ENCODE data around the gene AP1G1.
"Not testable (repeated sequence)": the region's sequence is repeated elsewhere in the genome, so short reads cannot be mapped to it uniquely, and the experiment has no call there.

The AP1G1 gene

DNA sequence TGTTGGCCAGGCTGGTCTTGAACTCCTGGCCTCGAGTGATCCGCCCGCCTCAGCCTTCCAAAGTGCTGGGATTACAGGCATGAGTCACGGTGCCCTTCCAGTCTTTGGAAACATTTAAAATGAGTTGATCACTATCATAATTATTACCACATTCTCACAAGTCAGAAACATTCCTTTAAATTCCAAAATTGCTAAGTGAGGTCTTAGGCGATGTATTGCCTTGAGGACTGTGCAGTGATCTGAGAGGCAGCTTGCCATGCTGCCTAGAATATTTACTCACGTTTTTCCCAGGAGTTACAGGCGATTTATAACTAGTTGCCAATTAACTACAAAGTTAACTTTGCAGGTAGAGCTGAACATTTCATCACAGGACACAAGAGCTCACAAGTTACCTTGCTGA, 31.4 kb upstream of the AP1G1 start:
- Histone ChIP-seq H3K36me3 (ENCODE audit: control insufficient read depth in 4 of 4, insufficient read depth in 4 of 4, low read length in 3 of 4) (no peaks in the 10 kb centered on the region), H3K9me3 (ENCODE audit: control extremely low read depth in 1 of 5, control insufficient read depth in 4 of 5, insufficient read depth in 2 of 5, low read depth in 1 of 5, low read length in 4 of 5) (no peaks in the 10 kb centered on the region), H3K4me3 (ENCODE audit: control insufficient read depth in 1 of 7, extremely low read depth in 1 of 7, insufficient read depth in 4 of 7, low read depth in 2 of 7, low read length in 6 of 7) (no peak overlapping the region), H3K27ac (ENCODE audit: insufficient read depth in 1 of 2, low read depth in 1 of 2, low read length in 2 of 2, poor library complexity in 1 of 2, severe bottlenecking in 2 of 2) (no peak overlapping the region), H3K27me3 (replicated peaks in 2 of 5; ENCODE audit: control insufficient read depth in 4 of 5, insufficient read depth in 5 of 5, low read length in 4 of 5) (no peaks in the 10 kb centered on the region), H3K4me1 (ENCODE audit: control extremely low read depth in 1 of 4, control insufficient read depth in 4 of 4, insufficient read depth in 4 of 4, low read length in 3 of 4) (peaks cover 0 to 5% (median 2%) of the 10 kb centered on the region in 4 experiments)
- WGBS (ENCODE audit: insufficient coverage), result 92% methylated on average over 6 of the region's 7 CpGs
- DNase-seq, result no peak
- ChIA-PET CTCF (no interaction called here), POLR2A (no interaction called here)

DNA sequence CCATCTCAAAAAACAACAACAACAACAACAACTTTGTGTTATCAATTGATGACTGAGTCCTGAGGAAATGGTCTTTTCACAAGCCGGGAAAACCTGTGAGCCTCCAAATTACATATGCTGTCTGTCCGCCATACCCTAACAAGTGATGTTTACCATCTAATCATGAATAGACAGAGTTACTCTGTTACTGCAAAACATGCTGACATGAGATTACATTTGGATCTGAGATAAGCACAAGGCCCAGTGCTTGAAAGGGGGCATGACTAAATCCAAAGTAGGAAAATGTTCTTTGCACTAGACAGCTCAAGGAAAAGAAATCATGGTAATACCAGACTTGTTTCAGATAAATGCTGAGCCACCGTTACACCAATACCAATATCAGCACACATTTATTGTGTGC, 28.5 kb upstream of the AP1G1 start:
- POLR2A ChIA-PET, result no interaction called here
- Histone ChIP-seq H3K9me3 (ENCODE audit: control extremely low read depth in 1 of 5, control insufficient read depth in 4 of 5, insufficient read depth in 2 of 5, low read depth in 1 of 5, low read length in 4 of 5) (no peaks in the 10 kb centered on the region), H3K4me3 (ENCODE audit: control insufficient read depth in 1 of 7, extremely low read depth in 1 of 7, insufficient read depth in 4 of 7, low read depth in 2 of 7, low read length in 6 of 7) (no peak overlapping the region), H3K27me3 (replicated peaks in 2 of 5; ENCODE audit: control insufficient read depth in 4 of 5, insufficient read depth in 5 of 5, low read length in 4 of 5) (no peaks in the 10 kb centered on the region), H3K4me1 (ENCODE audit: control extremely low read depth in 1 of 4, control insufficient read depth in 4 of 4, insufficient read depth in 4 of 4, low read length in 3 of 4) (no peaks in the 10 kb centered on the region), H3K36me3 (ENCODE audit: control insufficient read depth in 4 of 4, insufficient read depth in 4 of 4, low read length in 3 of 4) (no peaks in the 10 kb centered on the region), H3K27ac (ENCODE audit: insufficient read depth in 1 of 2, low read depth in 1 of 2, low read length in 2 of 2, poor library complexity in 1 of 2, severe bottlenecking in 2 of 2) (no peak overlapping the region)
- no peak for DNase-seq
- CTCF ChIA-PET, result no interaction called here
- no CpG with 5 or more reads among the region's 3 CpGs for WGBS (ENCODE audit: insufficient coverage)

DNA sequence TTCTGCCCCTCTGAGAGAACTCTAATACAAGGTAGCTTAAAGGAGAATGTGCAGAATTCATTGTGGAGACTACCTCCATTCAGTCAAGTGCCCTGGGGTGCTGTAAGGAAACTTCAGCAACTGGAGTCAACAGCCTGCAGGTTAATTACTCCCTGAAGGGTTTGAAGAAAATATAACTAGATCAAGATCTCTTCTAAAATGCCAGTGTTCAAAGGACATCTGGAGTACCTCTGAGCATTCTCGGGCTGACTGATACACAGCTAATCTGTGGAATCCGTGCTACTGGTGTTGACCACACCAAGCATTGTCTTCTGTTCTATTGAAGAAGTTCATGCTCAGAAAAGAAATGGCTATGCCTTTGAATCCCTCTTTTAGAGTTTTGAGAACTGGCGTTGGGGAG, 25.7 kb upstream of the AP1G1 start:
- POLR2A ChIA-PET, result no interaction called here
- H3K36me3 ChIP-seq (ENCODE audit: control insufficient read depth in 4 of 4, insufficient read depth in 4 of 4, low read length in 3 of 4), result no peaks in the 10 kb centered on the region
- no peak overlapping the region for H3K4me3 ChIP-seq (ENCODE audit: control insufficient read depth in 1 of 7, extremely low read depth in 1 of 7, insufficient read depth in 4 of 7, low read depth in 2 of 7, low read length in 6 of 7)
- H3K9me3 ChIP-seq (ENCODE audit: control extremely low read depth in 1 of 5, control insufficient read depth in 4 of 5, insufficient read depth in 2 of 5, low read depth in 1 of 5, low read length in 4 of 5), result no peaks in the 10 kb centered on the region
- H3K4me1 ChIP-seq (ENCODE audit: control extremely low read depth in 1 of 4, control insufficient read depth in 4 of 4, insufficient read depth in 4 of 4, low read length in 3 of 4), result no peaks in the 10 kb centered on the region
- no peak overlapping the region for H3K27ac ChIP-seq (ENCODE audit: insufficient read depth in 1 of 2, low read depth in 1 of 2, low read length in 2 of 2, poor library complexity in 1 of 2, severe bottlenecking in 2 of 2)
- CTCF ChIA-PET, result interaction anchor here (1.5 kb wide), 1 partner anchor 31 kb away, joined by 3 read pairs; no protein-coding TSS in a partner anchor
- H3K27me3 ChIP-seq (replicated peaks in 2 of 5; ENCODE audit: control insufficient read depth in 4 of 5, insufficient read depth in 5 of 5, low read length in 4 of 5), result no peaks in the 10 kb centered on the region
- DNase-seq, result no peak
- 100% methylated on average over 2 of the region's 3 CpGs for WGBS (ENCODE audit: insufficient coverage)

DNA sequence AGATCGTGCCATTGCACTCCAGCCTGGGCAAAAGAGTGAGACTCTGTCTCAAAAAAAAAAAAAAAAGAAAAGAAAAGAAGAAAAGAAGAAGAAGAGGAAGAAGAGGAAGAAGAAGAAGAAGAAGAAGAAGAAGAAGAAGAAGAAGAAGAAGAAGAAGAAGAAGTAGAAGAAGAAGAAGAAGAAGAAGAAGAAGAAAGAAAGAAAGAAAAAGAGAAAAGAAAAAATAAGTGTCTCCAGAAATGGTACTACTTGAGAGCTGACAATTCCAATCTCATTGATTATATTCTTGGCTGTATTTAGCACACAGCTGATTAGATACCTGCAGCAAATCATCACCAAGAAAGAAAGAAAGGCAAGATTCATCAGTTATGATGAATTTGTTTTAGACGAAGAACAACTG, 23.5 kb upstream of the AP1G1 start:
- not testable (repeated sequence) for DNase-seq; H3K36me3 ChIP-seq (ENCODE audit: control insufficient read depth in 4 of 4, insufficient read depth in 4 of 4, low read length in 3 of 4); H3K4me3 ChIP-seq (ENCODE audit: control insufficient read depth in 1 of 7, extremely low read depth in 1 of 7, insufficient read depth in 4 of 7, low read depth in 2 of 7, low read length in 6 of 7); H3K4me1 ChIP-seq (ENCODE audit: control extremely low read depth in 1 of 4, control insufficient read depth in 4 of 4, insufficient read depth in 4 of 4, low read length in 3 of 4); H3K27me3 ChIP-seq (replicated peaks in 2 of 5; ENCODE audit: control insufficient read depth in 4 of 5, insufficient read depth in 5 of 5, low read length in 4 of 5); H3K9me3 ChIP-seq (ENCODE audit: control extremely low read depth in 1 of 5, control insufficient read depth in 4 of 5, insufficient read depth in 2 of 5, low read depth in 1 of 5, low read length in 4 of 5); H3K27ac ChIP-seq (ENCODE audit: insufficient read depth in 1 of 2, low read depth in 1 of 2, low read length in 2 of 2, poor library complexity in 1 of 2, severe bottlenecking in 2 of 2)
- ChIA-PET POLR2A (interaction anchor here (0.6 kb wide), 1 partner anchor 1238 kb away, joined by 3 read pairs; no protein-coding TSS in a partner anchor), CTCF (interaction anchor here (0.6 kb wide), 1 partner anchor 435 kb away, joined by 3 read pairs; no protein-coding TSS in a partner anchor)
- no CpG with 5 or more reads among the region's 2 CpGs for WGBS (ENCODE audit: insufficient coverage)

DNA sequence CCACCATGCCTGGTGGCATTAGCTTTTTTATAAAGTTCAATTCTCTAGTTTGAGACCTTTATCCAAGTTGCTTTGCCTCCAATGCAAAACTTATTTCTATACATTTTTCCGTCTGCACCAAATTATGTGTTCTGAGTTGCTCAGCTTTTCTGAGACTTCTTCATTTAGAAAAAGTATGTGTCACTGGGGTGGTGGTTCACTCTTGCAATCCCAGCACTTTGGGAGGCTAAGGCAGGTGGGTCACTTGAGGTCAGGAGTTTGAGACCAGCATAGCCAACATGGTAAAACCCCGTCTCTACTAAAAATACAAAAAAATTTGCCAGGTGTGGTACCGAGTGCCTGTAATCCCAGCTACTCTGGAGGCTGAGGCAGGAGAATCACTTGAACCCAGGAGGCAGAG, 23.1 kb upstream of the AP1G1 start:
- H3K4me3 ChIP-seq (ENCODE audit: control insufficient read depth in 1 of 7, extremely low read depth in 1 of 7, insufficient read depth in 4 of 7, low read depth in 2 of 7, low read length in 6 of 7); H3K27ac ChIP-seq (ENCODE audit: insufficient read depth in 1 of 2, low read depth in 1 of 2, low read length in 2 of 2, poor library complexity in 1 of 2, severe bottlenecking in 2 of 2); H3K27me3 ChIP-seq (replicated peaks in 2 of 5; ENCODE audit: control insufficient read depth in 4 of 5, insufficient read depth in 5 of 5, low read length in 4 of 5); CTCF ChIA-PET; DNase-seq; H3K4me1 ChIP-seq (ENCODE audit: control extremely low read depth in 1 of 4, control insufficient read depth in 4 of 4, insufficient read depth in 4 of 4, low read length in 3 of 4); H3K36me3 ChIP-seq (ENCODE audit: control insufficient read depth in 4 of 4, insufficient read depth in 4 of 4, low read length in 3 of 4); H3K9me3 ChIP-seq (ENCODE audit: control extremely low read depth in 1 of 5, control insufficient read depth in 4 of 5, insufficient read depth in 2 of 5, low read depth in 1 of 5, low read length in 4 of 5): not testable (repeated sequence)
- POLR2A ChIA-PET, result interaction anchor here (0.6 kb wide), 1 partner anchor 57 kb away, joined by 4 read pairs; no protein-coding TSS in a partner anchor
- 94% methylated on average over 3 of the region's 3 CpGs for WGBS (ENCODE audit: insufficient coverage)

DNA sequence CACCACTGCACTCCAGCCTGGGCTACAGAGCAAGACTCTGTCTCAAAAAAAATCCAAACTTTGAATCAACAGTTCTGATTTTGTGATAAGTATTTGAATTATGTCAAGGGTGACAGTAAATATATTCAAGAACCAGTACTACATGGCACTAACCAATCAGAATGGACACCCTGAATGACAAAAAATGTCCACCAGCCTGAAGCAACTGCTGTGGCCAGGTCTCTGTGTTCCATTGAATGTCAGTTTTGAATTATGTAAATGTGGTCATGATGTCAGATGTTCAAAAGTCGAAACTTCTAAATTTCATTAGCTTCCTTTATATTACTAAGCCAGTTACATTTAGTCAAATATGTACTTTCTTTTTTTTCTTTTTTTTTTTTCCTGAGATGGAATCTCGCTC, 21.7 kb upstream of the AP1G1 start:
- CTCF ChIA-PET, result no interaction called here
- H3K36me3 ChIP-seq (ENCODE audit: control insufficient read depth in 4 of 4, insufficient read depth in 4 of 4, low read length in 3 of 4), result no peaks in the 10 kb centered on the region
- POLR2A ChIA-PET, result interaction anchor here (0.6 kb wide), 1 partner anchor 189 kb away, joined by 4 read pairs; no protein-coding TSS in a partner anchor
- no peak for DNase-seq
- H3K27me3 ChIP-seq (replicated peaks in 2 of 5; ENCODE audit: control insufficient read depth in 4 of 5, insufficient read depth in 5 of 5, low read length in 4 of 5), result no peaks in the 10 kb centered on the region
- H3K9me3 ChIP-seq (ENCODE audit: control extremely low read depth in 1 of 5, control insufficient read depth in 4 of 5, insufficient read depth in 2 of 5, low read depth in 1 of 5, low read length in 4 of 5), result no peaks in the 10 kb centered on the region
- H3K4me1 ChIP-seq (ENCODE audit: control extremely low read depth in 1 of 4, control insufficient read depth in 4 of 4, insufficient read depth in 4 of 4, low read length in 3 of 4), result no peaks in the 10 kb centered on the region
- whole genome bisulfite sequencing (ENCODE audit: insufficient coverage), result no CpG with 5 or more reads among the region's 2 CpGs
- H3K4me3 ChIP-seq (ENCODE audit: control insufficient read depth in 1 of 7, extremely low read depth in 1 of 7, insufficient read depth in 4 of 7, low read depth in 2 of 7, low read length in 6 of 7), result no peak overlapping the region
- no peak overlapping the region for H3K27ac ChIP-seq (ENCODE audit: insufficient read depth in 1 of 2, low read depth in 1 of 2, low read length in 2 of 2, poor library complexity in 1 of 2, severe bottlenecking in 2 of 2)

DNA sequence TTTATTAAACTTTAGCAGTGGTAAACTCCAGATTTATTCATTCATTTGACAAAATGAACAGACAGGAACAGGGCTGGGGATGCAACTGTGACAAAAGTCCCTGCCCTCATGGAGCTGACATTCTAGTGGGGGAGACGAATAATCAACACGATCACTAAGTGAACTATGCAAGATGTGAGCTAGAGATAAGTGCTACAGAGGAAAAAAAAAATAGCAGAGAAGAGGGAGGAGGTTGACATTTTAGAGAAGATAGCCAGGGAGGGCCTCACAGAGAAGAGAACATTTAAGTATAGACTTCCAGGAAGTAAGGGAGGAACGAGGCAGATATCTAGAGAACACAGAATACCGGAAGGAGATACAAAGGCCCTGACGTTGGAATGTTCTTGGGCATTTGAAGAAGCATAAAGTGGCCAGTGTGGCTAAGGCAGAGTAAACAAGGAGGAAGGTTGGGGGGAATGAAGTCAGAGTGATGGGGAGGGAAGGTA, 17.9 kb upstream of the AP1G1 start:
- Histone ChIP-seq H3K4me1 (ENCODE audit: control extremely low read depth in 1 of 4, control insufficient read depth in 4 of 4, insufficient read depth in 4 of 4, low read length in 3 of 4) (no peaks in the 10 kb centered on the region), H3K36me3 (ENCODE audit: control insufficient read depth in 4 of 4, insufficient read depth in 4 of 4, low read length in 3 of 4) (no peaks in the 10 kb centered on the region), H3K9me3 (ENCODE audit: control extremely low read depth in 1 of 5, control insufficient read depth in 4 of 5, insufficient read depth in 2 of 5, low read depth in 1 of 5, low read length in 4 of 5) (no peaks in the 10 kb centered on the region), H3K27me3 (replicated peaks in 2 of 5; ENCODE audit: control insufficient read depth in 4 of 5, insufficient read depth in 5 of 5, low read length in 4 of 5) (no peaks in the 10 kb centered on the region), H3K27ac (ENCODE audit: insufficient read depth in 1 of 2, low read depth in 1 of 2, low read length in 2 of 2, poor library complexity in 1 of 2, severe bottlenecking in 2 of 2) (no peak overlapping the region), H3K4me3 (ENCODE audit: control insufficient read depth in 1 of 7, extremely low read depth in 1 of 7, insufficient read depth in 4 of 7, low read depth in 2 of 7, low read length in 6 of 7) (no peak overlapping the region)
- WGBS (ENCODE audit: insufficient coverage), result 77% methylated on average over 5 of the region's 5 CpGs
- ChIA-PET CTCF (interaction anchor here (2.6 kb wide), 1 partner anchor 56 kb away, joined by 6 read pairs; no protein-coding TSS in a partner anchor), POLR2A (interaction anchor here (0.7 kb wide), 1 partner anchor 30 kb away, joined by 3 read pairs; no protein-coding TSS in a partner anchor)
- DNase-seq, result no peak

Measured in common myeloid progenitor, CD34-positive (primary cell).